T-helper 2 cell treated with Interferon-gamma antibody and Interleukin-4, amounts not matched to agents 100 ng/mL and 5 ng/mL, for 36 hours (primary cell): Measurements from ENCODE around the gene ATP8A1. TPM values are rescaled to one million over a fixed set of nuclear protein-coding genes. Genes with fewer than 3 reads are reported as not detected.
"Not testable (repeated sequence)": the region's sequence is repeated elsewhere in the genome, so short reads cannot be mapped to it uniquely, and the experiment has no call there.

Experiments used
- intact Hi-C: fragments of 100-400 bp; cut with micrococcal nuclease; formaldehyde crosslinking; loops from one replicate; pipeline ENCODE4 v1.15.1; 2023
- total RNA-seq: library from RNA; stranded (reverse); gene quantifications from 2 replicates; pipeline ENCODE4 v1.2.3, GENCODE V29; 2022

ATP8A1 gene
- total RNA-seq, 1 donor from 2014 or later = 22.1 TPM

DNA sequence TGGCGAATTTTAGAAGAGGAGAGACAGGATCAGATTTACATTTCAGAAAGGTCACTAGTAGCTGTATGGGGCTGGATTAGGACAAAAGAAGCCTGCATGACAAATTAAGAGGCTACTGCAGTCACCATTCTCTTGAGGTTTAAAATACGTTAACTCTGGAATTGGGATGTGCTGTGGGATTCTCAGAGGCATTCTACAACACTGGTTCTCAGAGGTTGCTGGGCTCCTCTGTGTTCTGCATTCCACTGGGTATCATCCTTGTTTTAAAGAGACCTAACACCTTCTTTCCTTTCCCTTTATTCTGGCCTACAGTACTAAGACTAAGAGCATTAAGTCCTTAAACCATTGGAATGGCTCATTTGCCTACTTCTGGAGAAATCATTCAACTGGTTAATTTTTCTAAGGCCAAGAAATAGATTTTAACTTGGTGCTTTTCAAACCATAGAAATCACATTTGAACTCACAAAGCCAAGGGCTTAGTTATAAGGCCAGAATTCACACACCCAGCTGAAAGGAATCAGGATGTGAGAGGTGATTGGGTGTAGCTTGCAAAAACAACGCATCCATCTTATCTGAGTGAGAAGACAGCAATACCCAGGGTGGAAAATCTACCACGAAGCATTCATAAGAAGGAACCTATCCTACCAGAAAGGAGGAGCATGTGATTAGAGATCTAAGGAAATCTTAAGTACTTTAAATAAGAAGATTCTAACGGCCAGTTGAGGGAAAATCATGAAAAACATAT is 143.0 kb downstream of the ATP8A1 start:
- intact Hi-C loops = no loop called here

DNA sequence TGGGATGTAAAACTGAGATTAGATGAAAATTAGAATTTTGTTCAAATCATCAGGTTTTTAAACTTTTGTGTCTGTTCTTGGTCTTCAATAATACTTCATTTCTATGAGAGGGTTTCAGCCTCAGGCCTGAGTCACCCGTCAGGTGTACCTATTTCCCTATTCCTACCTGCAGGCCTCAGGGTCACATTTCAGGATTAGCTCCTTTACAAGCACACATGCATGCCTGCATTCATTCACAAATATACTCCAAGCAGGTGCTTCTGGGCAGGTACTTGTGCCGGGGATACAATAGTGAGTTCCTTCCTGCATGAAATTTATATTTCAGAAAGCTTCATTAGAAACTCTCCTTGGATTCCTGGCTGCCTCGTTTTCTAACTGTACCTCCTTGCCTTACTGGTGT is 144.7 kb downstream of the ATP8A1 start:
- intact Hi-C loops = no loop called here

GRCh38 chr4:42510225-42510624 is 146.7 kb downstream of the ATP8A1 start:
- intact Hi-C loops = no loop called here

DNA sequence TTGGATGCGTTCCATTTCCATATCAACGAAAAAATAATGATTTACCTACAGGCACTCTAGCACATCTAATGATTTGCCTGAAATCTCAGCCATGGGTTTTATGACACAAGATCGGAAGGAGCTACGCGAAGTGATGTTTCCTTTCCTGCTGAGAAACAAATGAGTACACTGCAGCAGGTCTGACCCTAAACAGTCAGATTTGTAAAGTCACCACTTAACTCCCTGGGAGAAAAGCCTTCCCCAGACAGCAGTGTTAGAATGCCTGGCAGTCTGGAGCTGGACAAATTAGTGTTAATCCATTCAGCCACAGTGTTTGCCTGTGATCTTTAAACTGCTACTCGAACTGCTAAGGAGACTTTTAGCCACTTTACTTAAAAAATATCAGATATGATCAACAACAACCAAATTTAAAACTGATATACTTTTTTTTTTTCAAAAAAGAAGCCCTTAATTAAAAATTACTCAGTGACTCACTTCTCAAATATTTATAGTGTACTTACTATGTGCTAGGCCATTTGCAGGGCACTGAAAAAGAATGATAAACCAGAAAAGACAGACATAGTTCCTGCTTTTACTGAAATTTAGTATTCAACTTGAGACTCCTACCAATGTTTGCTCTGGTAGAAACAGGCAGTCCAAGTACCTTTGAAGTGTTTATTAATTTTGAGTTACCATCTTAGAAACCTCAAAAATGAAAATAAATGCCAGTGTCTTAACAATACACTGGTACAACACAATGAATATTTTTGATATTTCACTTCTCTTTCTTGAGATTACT is 155.1 kb downstream of the ATP8A1 start:
- intact Hi-C loops = no loop called here

DNA sequence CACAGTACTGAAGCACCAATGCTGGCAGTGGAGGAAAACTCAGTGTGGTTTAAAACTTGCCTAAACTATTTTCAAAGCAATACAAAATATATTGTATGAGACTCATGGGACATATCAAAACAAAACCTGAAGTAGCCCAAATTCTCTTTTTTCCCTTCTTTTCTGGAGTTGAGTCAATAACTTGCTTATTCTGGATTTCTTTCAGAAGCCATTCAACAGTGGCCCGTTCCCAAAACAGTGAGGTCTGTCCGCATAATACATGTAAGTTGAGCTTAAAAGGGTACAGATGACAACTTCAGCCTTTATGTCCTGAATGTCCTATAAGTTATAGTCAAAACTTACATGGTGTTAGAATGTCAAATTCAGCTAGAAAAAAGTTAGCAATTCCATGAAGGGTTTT is 158.9 kb downstream of the ATP8A1 start:
- intact Hi-C loops = no loop called here

DNA sequence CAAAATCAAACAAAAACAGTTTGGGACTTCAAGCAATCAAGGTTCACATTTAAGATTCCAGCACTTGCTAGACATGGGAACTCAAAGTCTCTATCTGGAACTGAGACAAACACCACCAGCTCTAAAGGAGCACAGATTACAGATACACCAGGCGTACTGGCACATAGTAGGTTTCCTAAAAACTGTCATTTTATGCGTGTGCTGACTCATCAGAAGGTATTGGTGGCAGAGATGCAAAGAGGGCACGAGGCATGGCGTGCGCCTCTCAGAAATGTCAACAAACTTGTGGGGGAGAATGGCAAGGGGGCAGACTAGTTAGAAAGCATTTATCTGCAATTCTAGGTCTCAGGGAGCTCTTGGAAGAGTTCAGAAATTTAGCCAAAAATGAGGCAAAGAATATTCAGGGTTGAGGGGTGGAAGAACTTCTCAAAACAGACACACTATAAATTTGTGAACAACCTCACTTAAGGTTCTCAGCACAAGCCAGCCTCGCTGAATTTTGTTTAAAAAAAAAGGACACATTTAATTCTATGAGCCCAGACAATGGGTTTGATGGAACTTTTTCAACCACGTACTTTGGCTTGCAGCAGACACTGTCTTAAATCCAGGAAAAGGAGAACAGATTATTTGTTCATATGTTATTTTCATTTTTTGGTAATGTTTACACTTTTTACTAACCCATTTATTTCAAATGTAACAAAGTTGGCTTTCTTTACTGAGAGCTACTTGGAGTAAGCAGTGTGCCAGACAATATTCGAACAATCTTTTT is 159.6 kb downstream of the ATP8A1 start:
- intact Hi-C loops = no loop called here

DNA sequence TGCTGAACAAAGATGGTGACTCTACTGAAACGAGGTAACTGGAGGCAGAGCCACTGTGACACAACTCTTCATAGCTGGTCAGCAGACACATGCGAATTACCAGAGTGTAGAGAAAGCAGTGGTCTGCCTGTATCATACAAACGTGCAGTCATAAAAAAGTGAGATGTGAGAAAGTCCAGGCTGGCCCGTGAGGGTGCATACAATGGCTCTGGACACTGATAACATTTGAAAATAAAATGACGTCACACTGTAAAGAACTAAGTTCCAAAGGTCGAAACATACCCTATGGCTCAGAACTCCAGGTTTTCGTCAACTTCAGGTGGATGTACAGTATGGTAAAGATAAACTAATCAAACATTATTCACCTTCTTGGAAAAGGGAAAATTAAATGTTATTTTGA is 163.9 kb downstream of the ATP8A1 start:
- intact Hi-C loops = no loop called here

GRCh38 chr4:42490015-42490414 is 166.9 kb downstream of the ATP8A1 start:
- intact Hi-C loops = no loop called here

DNA sequence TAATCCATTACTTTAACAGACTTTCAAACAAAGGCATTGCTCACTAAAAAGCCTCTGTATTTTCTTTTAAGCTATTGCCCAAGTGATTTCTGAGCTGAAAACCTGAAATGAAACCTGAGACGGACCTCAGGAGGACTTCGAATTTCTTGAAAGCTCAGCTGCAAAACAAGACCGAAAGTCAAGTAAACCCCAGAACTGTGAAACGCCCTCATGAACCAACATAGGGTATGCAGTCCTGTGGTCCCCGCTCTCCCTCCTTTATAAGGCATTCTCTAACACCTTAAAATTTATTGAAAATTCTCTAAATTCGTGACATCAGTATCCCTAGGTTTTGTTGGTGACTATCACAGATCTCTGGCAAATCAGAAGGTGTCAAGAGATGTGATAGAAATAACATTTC is 167.8 kb downstream of the ATP8A1 start:
- intact Hi-C loops = no loop called here

GRCh38 chr4:42488554-42488953 is 168.4 kb downstream of the ATP8A1 start:
- intact Hi-C loops = no loop called here

- intact Hi-C loops = no loop called here
These were observed 168.8 kb downstream of the ATP8A1 start for GRCh38 chr4:42488114-42488513.

GRCh38 chr4:42487230-42487629 is 169.7 kb downstream of the ATP8A1 start:
- intact Hi-C loops = no loop called here

GRCh38 chr4:42486156-42486555 is 170.7 kb downstream of the ATP8A1 start:
- intact Hi-C loops = not testable (repeated sequence)

DNA sequence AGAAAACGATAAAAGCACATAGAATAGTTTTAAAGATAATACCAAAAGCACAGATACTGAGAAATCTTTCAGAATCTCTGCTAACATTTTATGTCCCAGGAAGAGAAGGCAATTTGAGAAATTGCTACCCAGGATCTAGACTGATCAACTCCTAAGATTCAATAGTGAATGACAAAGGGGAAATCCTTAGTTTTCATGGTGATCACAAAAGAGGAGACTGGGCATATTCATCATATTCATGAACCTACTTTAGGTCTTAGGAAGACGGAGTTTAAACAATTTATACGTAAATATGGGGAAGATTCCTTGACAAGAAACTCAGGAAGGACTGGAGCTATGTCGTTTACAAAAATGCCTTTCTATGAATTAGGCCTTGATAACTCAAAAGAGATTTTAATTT is 172.3 kb downstream of the ATP8A1 start:
- intact Hi-C loops = no loop called here

DNA sequence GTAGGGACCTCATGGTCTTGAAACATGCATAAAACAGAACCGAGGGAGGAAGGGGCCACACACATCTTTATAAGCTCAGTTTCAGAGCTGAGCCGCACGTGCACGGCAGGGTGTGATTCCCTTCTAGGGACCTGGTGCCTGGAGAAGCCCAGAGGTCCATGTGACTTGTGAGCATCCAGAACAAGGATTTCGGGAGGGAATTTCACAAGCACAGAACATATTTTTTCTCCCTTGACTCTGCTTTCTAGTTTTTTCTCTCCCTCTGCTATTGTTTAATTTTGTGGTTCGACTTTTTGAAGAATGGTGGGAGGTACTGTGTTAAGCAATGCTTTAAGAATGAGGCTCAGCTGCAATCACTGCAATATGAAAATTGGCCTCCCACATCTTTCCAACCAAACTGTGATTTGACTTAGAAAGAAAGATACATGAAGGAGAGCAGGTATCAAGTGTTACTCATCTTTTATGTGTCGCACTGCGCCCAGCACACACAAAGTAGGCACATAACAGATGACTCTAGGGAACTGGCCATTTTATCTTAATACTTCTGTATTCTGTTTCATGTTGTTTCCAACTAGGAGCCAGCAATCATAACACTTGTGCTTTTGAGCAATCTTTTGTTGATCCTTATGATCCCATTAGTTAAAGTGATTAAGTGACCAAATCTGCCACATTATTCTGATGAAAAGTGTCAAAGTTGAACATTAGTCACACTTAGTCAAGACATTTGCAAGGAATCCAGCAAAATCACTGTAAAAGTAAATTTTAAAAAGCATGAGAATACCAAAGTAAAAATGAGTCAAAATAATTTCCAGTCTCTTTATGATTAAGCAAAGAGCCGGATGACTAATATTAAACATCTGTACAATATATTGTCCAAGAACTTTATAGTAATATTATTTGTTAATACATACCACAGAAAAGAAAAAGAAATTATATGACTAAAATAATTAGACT is 173.2 kb downstream of the ATP8A1 start:
- intact Hi-C loops = no loop called here

DNA sequence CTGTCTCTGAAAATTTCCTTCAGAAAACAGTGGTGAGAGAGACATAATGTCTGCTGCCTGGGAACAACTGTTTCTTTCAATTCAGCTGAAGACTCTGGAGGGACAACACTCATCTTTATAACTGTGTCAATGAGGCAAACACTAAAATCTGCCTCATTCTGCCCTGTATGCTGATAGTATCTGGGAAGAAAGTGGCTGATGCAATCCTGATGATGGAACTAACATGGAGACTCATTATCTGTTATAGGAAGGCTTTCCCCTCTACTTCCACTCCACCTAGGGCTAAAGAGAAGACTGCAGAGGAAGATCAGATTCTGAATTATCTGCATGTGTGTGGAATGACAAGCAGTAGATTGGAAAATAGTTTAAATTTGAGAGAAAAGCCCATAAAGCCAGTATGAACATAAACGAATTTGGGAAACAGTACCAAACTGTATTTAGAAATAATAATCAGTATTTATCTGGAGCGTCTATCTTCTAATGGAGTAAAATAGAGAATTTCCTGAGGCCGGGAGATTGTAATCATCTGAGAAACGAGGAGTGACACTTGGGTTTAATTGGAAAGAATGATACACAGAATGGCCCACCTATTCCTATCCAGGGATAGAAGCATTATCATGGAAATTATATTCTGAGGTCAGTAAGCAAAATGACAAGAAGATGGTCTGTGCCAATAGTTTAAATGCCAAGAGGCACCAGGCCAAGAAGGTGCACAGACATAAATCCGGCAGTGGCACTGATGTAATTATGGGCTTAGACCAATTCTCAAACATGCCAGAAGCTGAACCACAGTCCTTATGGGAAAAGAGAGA is 174.2 kb downstream of the ATP8A1 start:
- intact Hi-C loops = no loop called here

- intact Hi-C loops = no loop called here
These were observed 176.2 kb downstream of the ATP8A1 start for GRCh38 chr4:42480717-42481116.

GRCh38 chr4:42480281-42480680 is 176.6 kb downstream of the ATP8A1 start:
- intact Hi-C loops = no loop called here

GRCh38 chr4:42478946-42479345 is 178.0 kb downstream of the ATP8A1 start:
- intact Hi-C loops = no loop called here

DNA sequence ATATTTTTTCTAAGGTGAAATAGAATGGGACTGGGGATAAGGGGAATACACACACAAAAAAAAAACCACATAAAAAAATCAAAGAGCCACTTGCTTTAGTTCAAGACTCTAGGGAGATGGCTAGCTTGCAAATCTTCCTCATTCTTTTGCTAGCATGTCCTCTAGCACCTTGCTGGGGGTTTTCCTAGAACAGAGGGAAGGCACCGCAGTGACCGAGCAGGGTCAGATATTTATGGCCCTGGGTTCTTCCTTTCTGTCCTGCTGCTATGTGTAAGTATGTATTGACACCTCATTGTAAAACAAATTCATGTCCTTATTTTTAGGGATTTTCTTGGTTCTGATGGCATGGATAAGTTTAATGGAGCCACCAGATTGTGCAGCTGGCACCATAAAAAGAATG is 178.4 kb downstream of the ATP8A1 start:
- intact Hi-C loops = no loop called here
